GM19025 (cell line): ENCODE data around the gene PAX8.

ENCODE experiments used
- ATAC-seq: cut with Tn5 transposase; IDR thresholded peaks from one replicate; pipeline ENCODE4 v1.9.1; 2021; ENCODE audit warnings: mild to moderate bottlenecking, low read depth, moderate library complexity; ENCODE audit not compliant: unreplicated experiment

PAX8 gene

DNA sequence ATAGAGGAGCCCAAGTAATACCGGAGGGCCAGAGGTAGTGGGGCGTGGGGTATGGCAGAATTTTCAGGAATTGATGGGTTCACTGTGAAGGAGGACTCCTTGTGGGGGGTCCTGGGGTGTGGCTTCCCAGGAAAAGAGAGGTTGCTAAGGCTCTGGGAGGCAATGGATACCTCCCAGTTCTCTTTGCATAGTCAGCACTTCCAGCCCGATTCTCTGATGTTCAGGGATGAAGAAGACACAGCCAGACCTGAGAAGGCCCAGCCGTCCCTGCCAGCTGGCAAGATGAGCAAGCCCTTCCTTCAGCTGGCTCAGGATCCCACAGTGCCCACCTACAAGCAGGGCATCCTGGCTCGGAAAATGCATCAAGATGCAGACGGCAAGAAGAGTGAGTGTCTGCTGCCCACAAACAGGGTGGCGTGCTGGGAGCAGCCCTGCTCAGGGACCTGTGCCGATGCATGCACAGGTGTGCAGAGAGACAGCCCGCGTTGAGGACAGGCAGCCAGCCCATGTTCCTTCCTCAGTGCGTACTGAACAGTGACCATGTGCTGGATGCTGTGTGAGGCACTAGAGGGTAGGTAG lies 82.7 kb downstream of the PAX8 start:
- ATAC-seq, result no peak

DNA sequence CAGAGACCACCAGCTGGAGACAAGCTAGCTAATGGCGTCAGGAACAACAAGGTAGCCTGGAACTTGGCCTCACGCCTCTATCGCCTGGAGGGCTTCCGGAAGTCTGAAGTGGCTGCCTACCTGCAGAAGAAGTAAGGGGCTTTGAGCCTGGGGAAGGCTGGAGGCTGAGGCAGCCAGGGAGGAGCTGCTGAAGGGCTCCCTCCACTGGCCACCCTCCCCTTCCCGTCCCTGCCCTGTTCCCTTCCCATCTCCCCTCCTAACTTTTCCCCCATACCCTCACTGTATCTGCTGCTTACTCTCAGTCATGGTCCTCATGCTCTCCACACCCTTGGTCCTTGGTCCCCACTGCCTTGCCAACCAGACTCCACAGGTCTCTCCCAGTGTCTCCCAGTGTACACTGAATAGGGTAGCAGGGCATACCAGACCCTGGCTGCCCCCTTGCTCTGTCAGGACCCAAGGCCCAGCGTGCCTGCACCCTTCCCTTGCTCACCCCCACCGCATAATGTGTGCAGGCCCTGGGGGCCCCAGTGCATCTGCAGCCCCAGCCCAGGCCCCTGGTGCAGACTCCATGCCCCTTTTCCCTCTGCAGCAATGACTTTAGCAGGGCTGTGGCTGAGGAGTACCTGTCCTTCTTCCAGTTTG lies 86.1 kb downstream of the PAX8 start:
- no peak for ATAC-seq

DNA sequence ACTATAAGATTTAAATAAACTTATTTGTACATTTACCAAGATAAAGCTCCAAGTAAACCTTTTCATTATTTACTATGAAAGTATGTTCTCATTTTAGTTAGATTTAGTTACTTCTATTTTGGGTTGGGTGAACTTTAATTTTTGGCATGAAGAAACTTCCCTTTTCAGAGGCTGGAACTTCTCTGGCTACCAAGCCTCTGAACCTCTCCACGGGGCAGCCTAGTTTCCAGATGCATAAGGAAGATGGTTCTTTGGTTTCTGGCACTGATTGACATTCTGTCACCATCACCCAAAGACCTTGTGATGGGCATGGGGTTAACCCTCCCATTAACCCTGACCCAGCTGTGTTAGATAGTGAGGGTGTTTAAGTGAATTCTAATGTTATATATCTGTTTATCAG lies 87.8 kb downstream of the PAX8 start:
- no peak for ATAC-seq

DNA sequence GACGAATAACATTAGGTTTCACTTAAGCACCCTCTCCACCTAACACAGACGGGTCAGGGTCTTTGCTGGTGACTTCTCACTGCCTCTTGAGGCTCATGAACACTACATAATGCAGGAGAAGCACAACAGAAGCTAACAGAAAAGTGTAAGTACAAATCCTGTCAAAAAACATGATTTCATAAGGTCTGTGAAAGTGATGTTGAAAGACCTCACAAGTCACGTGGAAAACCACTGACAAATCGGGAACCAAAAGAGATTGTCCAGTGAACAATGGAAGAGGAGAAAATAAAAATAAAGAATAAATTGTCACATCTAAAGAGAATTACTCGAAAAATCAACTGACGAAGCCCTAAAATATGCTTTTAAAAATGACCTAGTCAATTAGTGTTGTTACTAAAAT lies 91.0 kb downstream of the PAX8 start:
- no peak for ATAC-seq

GRCh38 chr2:113186433-113186796 lies 92.3 kb downstream of the PAX8 start:
- no peak for ATAC-seq

- no peak for ATAC-seq
These were observed 92.9 kb downstream of the PAX8 start for GRCh38 chr2:113185664-113186432.

GRCh38 chr2:113184531-113185230 lies 94.0 kb downstream of the PAX8 start:
- no peak for ATAC-seq

DNA sequence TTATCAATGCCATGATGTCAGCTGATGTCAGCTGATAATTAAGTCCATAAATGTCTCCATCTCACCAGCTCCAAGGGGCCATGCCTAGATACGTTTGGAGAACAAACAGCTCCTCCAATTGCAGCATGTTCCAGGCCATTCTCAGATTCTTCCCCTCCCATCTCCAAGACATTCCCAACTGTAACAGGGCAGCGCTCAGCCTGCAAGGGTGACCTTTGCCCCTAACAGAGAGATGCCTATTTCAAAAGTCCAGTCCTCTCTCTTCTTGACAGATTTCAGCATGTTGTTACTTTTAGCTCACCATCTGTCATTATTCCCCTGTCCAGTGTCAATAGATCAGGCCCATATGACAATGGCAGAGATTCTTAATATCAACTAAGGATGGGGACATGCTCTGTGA lies 95.0 kb downstream of the PAX8 start:
- ATAC-seq, result no peak

GRCh38 chr2:113183264-113183663 lies 95.5 kb downstream of the PAX8 start:
- ATAC-seq, result no peak

DNA sequence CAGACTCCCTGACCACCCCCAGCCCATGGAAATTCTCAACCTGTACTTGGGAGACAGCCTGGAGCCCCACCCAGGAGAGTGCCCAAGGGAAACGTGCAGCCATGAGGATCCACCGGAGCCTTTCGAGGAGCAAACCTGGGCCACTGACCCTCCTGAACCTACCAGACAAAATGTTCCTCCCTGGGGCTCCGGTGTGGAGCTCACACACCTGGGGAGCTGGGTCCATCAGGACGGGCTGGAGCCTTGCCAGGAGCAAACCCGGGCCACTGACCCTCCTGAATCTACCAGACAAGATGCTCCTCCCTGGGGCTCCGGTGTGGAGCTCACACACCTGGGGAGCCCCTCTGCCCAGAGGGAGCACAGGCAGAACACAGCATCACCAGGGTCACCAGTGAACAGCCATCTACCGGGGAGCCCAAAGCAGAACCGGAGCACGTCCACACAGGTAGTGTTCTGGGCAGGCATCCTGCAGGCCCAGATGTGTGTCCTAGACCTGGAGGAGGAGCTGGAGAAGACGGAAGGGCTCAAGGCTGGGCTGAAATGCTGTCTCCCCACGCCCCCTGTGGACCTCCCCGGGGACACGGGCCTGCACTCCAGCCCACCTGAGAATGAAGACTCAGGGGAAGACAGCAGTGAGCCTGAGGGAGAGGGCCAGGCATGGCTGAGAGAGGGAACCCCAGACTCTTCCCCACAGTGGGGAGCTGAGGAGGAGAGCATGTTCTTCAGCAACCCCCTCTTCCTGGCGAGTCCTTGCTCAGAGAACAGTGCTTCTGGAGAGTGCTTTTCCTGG lies 96.1 kb downstream of the PAX8 start:
- no peak for ATAC-seq

DNA sequence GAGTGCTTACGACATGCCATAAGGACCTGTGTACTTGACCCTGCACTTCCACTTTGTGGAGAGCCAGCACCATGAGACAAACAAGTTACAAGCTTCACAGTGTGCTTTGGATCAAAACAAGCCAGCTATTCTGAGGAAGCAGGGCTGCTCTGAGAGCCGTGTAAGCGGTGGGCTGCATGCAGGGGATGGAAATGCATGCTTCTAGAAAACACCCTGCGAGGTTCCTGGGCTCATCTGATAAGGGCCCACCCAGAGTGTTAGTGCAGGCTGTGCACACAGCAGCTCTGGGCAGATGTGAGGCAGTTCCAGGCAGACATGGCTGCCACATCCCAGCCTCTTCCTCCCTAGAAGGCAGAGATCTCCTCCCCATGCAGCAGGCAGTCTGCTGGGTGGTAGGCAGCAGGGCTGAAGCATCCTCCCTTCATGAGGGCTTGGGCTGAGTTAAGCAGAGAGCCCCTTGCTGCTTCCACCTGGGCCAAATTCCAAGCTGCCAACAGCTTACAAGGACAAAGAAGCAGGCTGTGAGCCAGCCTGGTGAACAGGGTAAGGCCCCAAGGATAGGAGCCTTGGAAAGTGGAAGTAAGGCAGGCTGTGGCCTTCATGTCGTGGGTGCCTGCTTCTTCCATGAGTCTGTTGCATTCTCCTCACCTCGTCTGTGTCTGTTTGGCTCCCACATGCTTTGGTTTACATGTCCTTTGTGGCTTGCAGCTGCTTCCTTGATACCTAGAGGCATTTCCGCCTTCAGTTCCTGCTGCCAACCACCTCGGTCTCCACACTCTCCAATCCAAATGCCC lies 97.3 kb downstream of the PAX8 start:
- no peak for ATAC-seq

DNA sequence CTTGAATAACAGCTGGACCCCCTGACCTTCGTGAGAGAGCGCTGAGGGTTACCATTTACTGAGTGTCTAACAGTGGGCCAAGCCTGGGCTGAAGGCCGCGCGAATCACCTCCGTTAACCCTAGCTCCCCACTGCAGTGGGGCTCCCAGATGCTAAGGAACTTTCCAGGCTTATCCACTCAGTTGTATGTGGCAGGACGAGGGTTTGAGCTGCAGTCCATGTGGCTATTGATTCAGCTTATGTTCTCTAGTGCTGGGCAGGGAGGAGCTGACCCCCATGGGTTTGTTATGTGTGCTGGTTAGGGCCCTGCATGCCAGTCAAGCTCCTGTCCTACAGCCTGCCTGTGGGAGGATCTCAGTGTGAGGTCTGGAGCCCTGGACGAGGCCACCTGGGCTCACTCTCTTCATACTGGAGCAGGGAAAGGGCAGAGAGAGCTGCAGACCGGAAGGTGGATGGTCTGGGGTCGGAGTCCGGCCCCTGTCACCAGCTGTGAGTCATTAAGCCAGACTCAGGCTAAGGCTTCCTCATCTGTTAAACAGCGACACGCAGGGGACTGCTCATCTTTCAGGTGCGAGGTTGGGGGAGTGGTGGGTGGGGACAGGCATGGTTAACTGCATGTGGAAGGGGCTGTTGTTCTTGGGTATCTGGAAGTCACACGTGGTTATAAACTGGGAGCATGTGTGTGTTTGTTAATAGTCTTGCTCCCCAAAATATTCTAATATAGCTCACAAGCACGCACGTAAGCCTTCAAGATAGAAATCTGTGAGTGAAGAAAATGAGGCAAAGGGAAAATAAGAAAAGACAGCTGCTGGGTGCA lies 98.4 kb downstream of the PAX8 start:
- ATAC-seq, result no peak

DNA sequence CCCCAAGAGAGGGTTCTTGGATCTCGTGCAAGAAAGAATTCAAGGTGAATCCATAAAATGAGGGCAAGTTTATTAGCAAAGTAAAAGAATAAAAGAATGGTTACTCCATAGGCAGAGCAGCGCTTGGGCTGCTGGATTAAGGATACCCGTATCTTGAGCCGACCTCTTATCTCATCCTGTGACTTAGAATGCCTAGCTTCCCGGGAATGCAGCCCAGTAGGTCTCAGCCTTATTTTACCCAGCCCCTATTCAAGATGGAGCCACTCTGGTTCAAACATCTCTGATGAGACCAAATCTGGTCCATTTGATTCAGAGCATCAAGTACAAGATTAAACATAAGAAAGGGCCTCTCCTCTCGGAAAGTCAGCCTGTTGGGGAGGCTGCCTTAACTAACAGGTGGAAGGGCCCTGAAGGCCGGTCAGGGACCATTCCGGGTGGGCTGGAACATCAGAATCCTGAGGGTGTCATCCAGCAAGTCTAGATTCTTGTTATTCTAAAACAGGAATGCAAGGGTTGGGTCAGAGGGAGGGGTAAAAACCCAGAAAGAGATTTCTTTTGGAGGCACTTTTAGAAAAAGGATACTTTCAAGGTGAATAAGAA lies 99.2 kb downstream of the PAX8 start:
- no peak for ATAC-seq

GRCh38 chr2:113178891-113179290 lies 99.8 kb downstream of the PAX8 start:
- ATAC-seq, result no peak

DNA sequence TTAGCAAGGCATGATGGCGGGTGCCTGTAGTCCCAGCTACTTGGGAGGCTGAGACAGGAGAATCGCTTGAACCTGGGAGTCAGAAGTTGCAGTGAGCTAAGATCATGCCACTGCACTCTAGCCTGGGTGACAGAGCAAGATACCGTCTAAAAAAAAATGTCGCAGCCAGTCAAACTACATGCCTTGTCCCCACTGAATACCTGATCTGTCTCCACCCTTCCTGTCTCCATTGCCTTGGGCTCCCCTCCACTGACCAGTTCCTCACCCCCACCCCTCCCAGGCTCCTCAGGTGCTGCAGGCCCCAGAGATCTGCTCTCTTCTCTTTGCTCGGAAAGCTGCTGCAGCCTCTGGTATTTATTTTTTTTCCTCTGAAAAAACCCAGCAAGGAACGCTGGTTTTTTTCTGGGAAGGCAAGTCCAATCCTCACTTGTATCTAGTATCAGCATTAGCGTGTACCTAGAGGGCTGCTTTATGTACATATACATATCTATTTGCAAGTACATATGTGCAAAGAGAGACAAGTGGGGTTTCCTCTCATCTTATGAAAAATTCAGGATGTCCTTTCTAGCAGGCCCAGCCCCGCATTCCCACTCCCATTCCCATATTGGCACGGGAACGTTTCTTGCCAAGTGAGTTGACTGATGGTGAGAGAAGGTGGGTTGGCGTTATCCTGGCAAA lies 100.5 kb downstream of the PAX8 start:
- no peak for ATAC-seq

DNA sequence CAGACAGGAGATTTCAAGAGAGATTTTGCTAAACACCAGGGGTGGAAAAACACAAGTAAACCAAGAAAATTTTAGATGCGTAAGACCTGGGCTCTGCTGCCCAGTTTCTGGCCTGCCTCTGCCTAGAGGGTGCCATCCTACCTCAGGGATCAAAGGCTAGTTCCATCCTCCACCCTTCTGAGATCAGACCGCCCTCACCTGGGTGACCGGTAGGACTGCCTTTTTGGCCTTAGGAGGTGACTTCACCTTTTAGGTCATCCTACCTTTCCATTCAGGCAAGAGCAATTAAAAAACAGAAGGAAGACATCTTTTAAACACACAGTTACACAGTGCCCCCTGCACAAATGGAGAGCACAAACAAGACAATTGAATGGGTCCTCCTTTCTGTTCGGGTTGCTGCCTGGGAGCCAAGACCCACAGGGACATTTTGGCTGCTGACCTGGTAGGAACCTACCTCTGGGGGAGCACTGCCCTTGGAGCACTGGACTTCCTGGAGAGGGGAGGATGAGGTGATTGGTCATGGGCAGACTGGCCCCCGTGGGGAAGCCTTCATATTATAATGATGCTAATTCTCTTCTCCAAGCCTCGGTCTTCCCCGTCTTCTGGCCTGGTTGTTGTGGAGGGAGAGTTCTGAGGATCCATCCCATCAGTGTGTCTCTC lies 101.9 kb downstream of the PAX8 start:
- ATAC-seq, result no peak
